G401.6 (cell line): Measurements from ENCODE around the gene ITGB7.
"Not testable (repeated sequence)": the region's sequence is repeated elsewhere in the genome, so short reads cannot be mapped to it uniquely, and the experiment has no call there.

Experiments used
- FAIRE-seq: peaks from 2 replicates; lab custom pipeline; 2012; peaks lifted over from hg19 to GRCh38; lab: Jason Lieb, UNC

ITGB7 gene

DNA sequence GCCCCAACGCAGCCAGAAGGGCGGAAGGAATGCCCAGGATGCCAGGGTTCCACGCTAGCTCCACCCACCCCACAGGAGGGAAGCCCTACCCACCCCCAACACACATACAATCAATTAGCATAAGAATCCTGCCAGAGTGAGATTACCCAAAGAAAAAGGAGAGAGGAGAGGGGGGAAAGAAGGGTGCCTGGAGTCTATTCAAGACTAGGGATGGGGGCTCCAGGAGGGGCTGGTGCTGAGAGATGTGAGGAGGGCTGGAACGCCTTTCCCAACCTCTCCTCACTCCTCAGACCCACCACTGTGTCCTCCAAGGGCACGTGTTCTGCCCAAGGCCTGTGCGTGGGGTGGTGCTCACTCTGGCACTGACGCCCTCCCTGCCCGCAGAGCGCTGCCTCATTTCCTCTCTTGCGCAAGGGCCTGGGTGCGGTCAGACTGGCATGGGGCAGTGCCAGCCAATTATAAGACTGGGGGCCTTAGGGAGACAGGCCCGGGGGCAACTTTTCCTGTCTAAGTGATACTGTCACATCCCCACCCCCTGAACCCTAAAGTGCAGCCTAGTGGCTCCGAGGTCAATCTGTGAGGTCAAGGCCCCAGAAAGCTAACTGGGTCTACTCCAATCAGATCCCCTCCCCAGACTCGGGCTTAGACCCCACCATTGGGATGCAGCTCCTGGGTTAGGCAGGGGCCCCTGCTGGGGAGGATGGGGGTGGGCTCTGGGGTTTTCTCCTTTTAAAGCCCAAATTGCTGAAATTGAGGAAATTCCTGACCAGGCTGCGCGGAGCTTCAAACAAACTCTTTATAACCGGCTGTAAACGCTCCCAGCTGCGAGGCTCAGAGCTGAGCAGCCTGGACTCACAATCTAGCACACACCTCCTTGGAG lies 10.2 kb upstream of the ITGB7 start:
- FAIRE-seq, result no peak

DNA sequence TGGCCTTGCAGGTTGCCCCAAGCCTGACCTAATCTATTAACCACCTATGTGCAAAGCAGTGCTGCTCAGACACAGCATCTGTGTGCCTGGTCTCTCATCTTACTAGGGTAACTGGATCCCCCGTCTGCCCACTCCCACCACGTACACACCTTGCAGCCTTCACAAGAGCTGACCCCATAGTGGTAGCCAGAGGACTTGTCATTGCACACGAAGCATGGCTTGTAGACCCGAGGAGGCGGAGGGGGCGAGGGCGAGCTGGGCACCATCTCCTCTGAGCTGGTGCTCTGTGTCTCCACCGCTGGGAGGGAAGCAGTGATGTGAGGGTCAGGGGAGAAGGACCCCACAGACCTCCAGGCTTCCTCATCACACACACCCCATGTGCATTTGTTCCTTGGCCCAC lies 8.4 kb upstream of the ITGB7 start:
- FAIRE-seq, result no peak

DNA sequence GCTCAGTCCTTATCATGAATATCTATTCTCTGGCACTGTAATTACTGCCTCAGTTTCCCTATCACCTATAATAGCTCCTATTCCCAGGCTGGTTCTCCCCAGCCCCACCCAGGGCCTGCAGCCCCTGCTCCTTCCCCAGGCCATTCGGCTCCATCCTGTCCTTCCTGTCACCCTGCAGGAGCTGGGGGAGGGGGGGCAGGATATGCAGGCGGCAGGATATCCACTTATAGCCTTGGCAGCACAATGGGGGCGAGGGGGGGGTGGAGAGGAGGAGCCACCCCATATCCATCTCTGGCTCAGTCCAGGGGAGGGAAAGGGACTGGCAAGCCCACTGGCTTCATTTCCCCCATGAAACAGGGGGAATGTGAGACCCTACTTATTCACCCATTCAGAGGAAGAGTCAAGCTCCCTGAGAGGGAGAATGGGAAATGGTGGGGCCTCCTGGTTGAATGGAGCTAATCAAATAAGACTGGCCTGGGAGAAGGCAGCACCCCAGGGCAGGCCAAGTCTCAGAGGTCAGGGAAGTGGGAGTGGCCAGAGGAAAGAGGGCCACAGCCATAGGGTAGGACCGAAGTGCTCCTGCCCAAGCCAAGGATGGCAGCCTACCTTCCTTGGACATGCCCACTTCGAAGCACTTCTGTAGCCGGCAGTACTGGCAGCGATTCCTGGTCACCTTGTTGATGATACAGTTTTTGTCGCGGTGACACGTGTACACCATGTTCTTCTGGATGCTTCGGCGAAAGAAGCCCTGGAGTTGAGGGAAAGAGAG lies 7.8 kb upstream of the ITGB7 start:
- FAIRE-seq, result no peak

DNA sequence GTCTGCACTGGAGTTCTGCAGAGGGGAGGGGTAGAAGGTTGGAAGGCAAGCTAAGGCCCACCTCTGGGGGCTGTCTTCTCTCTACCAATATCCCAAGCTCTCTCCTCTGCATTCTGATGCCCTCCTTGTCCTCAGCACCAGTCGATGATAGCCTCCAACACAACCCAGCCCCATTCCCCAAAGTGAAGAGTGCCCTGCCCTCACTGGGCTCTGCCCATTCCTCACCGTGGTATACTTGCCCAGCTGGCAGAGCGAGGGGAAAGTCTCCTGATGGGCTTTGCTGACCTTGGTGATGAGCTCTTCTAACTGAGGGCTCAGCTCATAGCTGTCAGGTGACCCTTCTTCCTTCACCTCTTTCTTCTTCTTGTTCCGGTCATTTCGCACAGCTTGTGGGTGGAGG lies 7.2 kb upstream of the ITGB7 start:
- no peak for FAIRE-seq

DNA sequence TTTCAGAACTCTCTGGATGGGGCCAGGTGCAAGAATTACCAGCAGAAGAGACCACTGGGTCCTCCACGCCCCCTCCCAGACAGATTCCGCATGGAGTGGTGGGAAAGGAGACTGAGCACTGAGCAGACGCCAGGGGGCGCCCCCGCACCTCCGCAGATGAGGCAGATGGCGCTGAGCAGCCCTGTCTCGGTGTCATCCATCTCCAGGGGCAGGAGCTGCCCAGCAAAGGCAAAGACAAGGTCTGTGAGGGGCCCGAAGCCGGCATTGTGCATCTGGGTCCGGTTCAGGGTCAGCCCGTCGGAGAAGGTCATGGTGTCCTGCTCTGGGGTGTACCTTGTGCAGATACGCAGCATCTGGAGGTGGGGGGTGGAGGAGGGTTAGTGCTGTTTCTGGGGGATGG lies 6.3 kb upstream of the ITGB7 start:
- no peak for FAIRE-seq

DNA sequence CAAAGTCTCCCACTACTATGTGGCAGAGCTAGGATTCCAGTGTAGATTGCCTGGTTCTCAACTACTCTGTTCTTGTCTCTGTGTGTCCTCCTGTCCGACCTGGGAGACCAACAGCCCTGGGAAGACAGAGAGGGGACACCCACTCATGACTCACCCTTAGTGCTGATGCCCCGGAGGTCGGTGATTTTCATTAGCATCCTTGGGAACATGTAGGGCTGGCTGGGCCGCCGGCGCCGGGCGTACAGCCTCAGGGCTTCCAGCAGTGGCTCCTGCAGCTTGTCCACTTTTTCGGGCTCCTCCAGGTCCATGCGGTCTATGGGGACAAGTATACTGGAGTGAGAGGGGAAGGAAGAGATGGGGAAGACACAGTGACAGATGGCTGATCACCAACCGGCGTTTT lies 5.9 kb upstream of the ITGB7 start:
- no peak for FAIRE-seq

DNA sequence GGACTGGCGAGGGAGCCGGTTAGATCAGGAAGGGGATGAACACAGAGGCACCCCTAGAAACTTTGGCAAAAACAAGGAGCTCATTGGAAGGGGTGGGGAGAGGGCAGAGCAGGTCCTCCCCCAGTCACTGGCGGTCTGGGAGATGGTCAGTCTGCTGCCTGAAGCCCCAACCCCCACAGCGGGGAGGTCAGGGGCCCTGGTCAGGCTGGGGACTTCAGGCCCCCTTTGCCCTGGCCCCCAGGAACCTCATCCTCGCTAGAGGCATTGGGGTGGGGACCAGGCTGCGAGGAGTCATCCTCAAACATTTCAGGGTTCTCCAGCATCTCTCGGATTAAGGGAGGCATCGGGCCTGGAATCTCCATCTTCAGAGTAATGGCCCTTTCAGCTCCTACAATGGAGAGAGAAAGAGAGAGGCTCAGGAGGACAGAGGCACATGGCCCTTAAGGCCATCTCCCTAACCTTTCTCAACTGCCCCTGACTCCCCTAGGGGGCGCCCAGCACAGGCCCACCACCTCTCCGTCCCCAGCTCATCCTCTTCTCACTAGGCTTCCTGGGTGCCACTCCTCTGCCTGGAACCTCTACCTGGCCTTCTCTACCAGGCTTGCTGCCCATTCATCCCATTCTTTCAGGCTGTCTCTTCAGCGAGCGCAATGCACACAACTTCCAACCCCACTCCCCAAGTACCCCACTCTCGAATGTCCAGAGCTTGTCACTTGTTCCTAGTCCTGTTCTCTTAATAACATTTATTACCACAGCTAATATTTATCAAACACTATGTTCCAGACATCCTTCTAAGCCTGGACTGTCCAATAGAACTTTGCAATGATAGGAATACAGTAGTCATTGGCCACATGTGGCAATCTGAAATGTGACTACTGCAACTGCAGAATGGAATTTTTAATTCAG lies 4.7 kb upstream of the ITGB7 start:
- no peak for FAIRE-seq

DNA sequence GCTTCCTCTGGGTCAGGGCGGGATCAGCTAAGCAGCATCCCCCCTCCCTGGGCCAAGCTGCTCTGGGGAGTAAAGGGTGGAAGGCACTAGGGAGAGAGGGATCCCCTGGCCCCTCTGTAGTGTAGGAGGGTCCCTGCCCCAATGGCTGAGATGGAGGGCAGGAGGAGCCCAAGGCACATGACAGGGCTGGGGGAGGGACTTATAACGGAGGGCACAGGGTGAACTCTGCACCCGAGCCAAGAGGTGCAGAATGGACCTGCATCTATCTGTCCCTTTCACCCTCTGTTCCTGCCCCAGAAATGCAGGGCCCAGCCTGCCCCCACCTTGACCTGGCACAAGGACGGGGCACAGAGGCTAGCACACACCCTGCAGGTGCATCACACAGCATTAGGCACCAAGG lies 3.8 kb upstream of the ITGB7 start:
- FAIRE-seq, result no peak

DNA sequence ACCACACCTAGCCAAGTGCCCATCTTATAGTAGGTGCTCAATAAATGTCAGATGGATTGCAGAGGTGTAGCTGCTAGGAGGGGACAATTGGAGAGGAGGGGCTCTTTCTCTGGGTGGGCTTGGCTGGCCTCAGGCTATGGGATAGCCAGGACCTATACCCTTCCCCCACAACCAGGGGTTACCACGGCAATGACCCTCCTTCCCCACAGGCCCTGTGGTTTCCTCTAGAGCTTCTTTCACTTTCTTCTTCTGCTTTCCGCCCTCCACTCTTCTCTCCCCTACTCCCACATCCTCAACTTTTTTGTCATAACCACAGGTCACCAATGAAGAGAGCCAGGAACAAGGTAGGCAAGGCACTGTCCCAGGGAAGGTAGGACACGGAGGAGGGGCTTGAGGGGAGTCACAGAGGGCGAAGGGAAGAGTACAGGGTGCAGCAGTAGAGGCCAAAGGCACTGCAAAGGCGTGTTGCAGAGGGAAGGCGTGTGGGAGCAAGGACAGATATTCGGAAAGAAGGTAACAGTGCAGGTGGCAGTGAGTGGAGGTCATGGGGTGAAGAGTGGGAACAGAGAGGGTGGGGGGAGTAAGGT lies 1.9 kb upstream of the ITGB7 start:
- no peak for FAIRE-seq

DNA sequence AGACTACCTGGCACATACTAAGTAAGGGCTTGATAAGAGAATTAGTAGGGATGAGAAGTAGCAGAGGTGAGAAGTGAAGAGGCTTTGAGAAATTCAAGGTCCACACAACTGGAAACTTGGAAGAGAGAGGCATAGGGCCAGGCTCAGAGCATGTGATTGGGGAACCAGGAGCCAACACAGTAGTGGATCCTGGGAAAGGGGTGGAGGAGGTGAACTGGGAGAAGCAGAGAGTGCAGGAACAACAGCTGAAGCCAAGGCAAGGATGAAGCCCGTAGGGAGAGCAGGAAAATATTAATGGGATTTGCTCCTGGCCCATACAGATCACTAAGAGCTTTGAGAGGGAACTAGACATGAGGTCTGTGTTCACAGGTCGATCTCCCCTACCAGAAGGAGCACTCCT lies 1.4 kb upstream of the ITGB7 start:
- no peak for FAIRE-seq

DNA sequence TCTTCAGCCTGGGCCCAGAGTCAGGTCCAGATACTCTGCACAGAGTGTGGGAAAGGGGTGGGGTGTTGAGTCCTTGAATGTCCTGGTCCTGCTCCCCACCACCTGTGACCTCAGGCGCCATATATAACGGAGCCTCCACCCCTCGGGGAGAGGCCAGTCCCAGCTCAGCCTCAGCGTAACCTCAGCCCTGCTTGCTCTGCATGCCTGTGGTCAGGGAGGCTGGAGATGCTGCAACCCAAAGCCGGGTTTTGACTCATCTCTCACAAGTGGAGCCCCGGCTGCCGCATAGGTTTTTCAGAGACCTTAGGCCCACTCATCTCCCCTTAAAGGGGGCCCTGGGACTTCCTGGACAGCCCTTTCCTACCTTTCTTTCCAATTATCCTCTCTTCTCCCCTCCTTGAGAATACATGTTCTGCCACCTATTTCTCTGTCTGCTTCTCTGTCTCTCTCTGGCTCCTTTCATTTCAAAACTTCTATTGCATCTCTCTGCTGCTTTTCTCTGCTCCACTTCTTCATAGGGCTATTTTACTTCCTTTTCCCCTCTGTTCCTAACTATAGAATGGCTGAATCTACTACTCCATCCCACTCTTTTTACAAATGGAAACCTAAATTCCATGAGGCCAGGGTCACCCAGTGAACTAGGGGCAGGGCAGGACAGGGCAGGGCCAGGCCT lies 1.2 kb downstream of the ITGB7 start:
- no peak for FAIRE-seq

DNA sequence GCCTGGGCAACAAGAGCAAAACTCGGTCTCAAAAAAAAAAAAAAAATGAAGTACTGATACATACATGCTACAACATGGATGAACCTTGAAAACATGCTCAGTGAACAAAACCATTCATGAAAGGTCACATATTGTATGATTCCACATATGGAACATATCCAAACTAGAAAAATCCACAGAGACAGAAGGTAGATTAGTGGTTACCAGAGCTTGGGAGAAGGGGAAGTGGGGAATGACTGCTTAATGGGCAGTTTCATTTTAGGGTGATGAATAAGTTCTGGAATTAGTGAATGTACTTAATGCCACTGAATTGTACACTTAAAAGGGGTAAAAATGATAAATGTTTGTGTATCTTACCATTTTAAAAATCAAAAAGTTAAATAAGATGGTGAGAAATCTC lies 2.7 kb downstream of the ITGB7 start:
- FAIRE-seq, result no peak

DNA sequence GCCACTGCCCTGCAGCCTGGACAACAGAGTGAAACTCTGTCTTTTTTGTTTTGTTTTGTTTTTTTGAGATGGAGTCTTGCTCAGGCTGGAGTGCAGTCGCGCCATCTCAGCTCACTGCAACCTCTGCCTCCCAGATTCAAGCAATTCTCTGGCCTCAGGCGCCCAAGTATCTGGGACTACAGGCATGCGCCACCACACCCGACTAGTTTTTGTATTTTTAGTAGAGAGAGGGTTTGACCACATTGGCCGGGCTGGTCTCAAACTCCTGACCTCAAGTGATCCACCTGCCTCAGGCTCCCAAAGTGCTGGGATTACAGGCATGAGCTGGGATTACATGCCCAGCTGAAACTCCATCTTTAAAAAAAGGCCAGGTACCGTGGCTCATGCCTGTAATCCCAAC lies 4.7 kb downstream of the ITGB7 start:
- FAIRE-seq, result not testable (repeated sequence)

DNA sequence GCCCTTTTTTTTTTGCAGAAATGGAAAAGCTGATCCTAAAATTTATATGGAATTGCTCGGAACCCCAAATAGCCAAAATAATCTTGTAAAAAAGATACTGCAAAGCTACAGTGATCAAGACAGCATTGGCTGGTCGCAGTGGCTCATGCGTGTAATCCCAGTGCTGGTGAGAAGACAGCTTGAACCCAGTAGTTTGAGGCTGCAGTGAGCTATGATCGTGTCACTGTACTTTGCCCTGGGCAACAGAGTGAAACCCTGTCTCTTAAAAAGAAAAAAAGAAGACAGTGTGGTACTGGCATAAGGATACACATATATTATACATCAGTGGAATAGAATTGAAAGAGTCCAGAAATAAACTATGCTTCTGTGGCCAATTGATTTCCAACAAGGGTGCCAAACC lies 5.4 kb downstream of the ITGB7 start:
- no peak for FAIRE-seq

DNA sequence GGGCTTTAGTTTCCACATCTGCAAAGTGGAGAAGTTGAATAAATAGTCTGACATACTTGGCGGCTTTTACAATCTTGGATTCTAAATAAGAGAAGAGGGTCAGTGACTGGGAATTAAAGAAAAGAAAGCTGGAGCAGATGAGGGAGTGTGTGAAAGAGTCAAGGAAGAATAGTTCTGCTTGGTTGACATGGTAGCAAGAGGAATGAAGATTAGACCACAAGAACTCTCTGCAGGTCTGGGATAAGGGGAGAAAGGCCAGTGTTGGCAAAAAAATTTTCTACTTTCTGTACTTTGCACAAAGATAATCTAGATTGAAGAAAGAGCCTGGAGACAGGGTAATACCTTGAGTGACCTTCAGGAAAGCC lies 5.9 kb downstream of the ITGB7 start:
- FAIRE-seq, result no peak

DNA sequence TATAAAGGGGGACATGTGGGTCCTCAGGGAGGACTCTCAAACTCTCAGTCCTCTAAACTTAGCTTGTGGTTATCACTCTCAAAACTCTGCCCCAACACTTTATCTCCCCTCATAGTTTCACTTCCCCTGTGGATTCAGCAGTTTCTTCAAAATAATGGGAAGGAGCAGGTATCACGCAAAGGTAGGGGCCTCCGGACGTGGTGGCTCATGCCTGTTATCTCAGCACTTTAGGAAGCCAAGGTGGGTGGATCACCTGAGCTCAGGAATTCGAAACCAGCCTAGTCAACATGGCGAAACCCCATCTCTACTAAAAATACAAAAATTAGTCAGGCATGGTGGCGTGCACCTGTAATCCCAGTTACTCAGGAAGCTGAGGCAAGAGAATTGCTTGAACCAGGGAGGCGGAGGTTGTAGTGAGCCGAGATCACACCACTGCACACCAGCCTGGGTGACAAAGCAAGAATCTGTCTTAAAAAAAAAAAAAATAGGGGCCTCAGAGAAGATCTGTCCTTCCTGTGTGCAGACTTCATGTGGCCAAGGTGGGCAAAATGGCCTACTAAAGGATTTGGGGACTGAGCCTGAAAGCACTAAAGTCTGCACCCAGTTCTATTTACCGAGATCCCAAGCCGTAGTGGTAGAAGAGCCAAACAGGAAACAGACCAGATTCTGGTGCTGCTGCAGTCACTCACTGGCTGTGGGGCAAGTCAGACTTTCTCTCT lies 6.4 kb downstream of the ITGB7 start:
- no peak for FAIRE-seq

DNA sequence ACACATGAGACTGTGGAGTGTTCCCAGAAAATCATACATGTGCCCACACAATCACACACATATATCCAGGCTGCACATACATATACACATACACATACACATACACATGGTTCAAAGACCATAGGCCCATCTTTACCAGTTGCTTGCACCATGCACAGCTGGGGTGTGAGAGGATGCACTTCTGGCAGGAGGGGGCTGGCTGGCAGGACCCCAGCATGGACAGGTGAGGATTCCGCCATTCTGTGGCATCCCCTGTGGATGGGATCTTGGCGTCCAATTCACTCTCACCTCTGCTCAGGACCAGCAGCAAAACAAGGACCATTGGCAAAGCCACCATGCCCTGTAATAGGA lies 7.0 kb downstream of the ITGB7 start:
- no peak for FAIRE-seq

DNA sequence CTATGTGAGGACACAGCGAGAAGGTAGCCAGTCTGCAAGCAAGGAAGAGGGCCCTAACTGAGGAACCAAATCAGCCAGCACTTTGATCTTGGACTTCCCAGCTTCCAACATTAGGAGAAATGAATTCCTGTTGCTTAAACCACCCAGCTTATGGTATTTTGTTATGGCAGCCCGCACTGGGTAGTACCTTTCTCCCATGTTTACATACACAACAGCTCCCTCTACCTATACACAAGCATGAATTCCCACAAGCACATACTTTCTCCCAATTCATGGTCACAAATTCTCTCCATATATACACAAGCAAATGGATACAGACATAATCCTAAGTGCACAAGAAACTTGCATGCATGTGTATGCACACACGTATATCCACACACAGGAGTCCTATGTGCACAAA lies 7.4 kb downstream of the ITGB7 start:
- FAIRE-seq, result no peak

DNA sequence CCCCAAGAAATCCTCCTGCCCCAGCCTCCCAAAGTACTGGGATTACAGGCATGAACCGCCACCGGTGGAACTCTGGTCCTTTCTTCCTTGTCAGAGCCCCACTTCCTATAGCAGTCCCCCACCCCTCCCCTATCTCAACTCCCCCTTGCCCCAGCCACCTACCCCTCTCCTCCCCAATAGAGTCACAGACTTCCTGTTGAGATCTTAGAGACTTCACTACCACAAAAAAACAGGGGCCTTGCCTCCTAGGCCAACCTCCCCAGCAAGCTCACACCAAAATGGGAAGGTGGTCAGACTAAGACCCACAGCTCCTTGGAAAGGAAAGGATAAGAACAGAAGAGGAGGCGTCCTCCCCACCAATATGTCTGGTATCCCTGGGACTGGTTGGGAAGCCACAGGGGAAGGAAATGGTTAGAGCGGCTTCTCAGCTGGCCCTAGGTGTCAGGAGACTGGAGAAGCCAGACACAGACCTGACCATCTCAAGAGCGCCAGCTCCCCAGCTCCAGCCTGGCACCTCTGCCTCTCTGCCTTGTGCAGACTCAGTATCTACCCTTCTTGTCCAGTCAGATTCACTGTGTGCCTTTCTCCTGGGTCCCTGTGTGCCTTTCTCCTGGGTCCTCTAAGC lies 8.5 kb downstream of the ITGB7 start:
- no peak for FAIRE-seq

DNA sequence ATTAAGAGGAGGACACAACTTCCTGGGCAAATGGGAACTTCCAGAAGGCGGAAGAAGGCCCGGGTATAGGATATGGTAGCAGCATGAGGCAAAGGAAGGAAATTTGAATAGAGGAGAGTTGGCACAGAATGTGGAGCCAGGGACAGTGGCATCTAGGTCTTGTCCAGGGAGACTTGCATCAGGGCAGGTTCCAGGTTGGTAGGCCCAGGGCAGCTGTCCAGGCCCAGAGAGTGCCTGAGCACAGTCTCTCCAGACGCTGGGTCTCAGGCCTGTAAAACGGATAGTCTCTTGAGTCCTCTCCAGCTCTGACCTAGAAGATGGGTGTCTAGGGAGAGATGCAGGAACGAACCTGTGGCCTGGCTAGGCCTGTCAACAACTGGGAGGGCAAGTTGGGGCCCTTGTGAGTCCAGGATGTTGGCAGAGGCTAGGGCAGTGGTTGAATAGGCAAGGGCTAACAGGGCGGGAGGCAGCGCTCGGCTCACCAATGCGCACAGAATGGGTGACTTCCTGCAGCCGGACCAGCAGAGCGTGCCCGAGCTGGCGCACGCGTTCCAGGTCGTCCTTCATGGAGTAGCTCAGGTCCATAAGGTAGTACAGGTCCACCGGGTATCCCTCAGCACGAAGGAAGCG lies 9.9 kb downstream of the ITGB7 start:
- FAIRE-seq, result no peak
